Neural progenitor cell (in vitro differentiated cells): ENCODE results near the gene INSRR. TPM values are rescaled to one million over a fixed set of nuclear protein-coding genes. Genes with fewer than 3 reads are reported as not detected.

Source experiments
- DNase-seq: peaks from one replicate; pipeline ENCODE4 v3.0.0-alpha.2; 2016; ENCODE audit warnings: low spot score
- H2AFZ ChIP-seq: fragments of 200-600 bp; sonication (generic); replicated peaks from 2 replicates; pipeline ENCODE4 v1.6.1; 2016; ENCODE audit warnings: antibody characterized with exemption
- H3F3A ChIP-seq: fragments of 200-600 bp; sonication (generic); 2 replicates; pipeline ENCODE4 v1.6.1; 2016; ENCODE audit warnings: antibody characterized with exemption, low read depth
- H3K27ac ChIP-seq: fragments of 200-600 bp; sonication (generic); 2 replicates; pipeline ENCODE4 v1.5.1; 2016; ENCODE audit warnings: mild to moderate bottlenecking
- H3K27me3 ChIP-seq: fragments of 200-600 bp; sonication (generic); 2 replicates; pipeline ENCODE4 v1.6.1; 2016; ENCODE audit warnings: mild to moderate bottlenecking, moderate library complexity
- H3K36me3 ChIP-seq: fragments of 200-600 bp; sonication (generic); 2 replicates; pipeline ENCODE4 v1.5.1; 2016
- H3K4me1 ChIP-seq: fragments of 200-600 bp; sonication (generic); 2 replicates; pipeline ENCODE4 v1.6.1; 2016; ENCODE audit warnings: mixed run types
- H3K4me2 ChIP-seq: fragments of 200-600 bp; sonication (generic); 2 replicates; pipeline ENCODE4 v1.6.1; 2016
- H3K4me3 ChIP-seq: fragments of 200-600 bp; sonication (generic); 2 replicates; pipeline ENCODE4 v1.5.1; 2016
- H3K79me2 ChIP-seq: fragments of 200-600 bp; sonication (generic); 2 replicates; pipeline ENCODE4 v1.6.1; 2016; ENCODE audit warnings: low read depth
- H3K9ac ChIP-seq: fragments of 200-600 bp; sonication (generic); 2 replicates; pipeline ENCODE4 v1.6.1; 2016
- H3K9me3 ChIP-seq: fragments of 200-600 bp; sonication (generic); 2 replicates; pipeline ENCODE4 v1.5.1; 2016; ENCODE audit warnings: low read depth
- H4K20me1 ChIP-seq: fragments of 200-600 bp; sonication (generic); 2 replicates; pipeline ENCODE4 v1.6.1; 2016; ENCODE audit warnings: low read depth
- H3K27ac Mint-ChIP-seq: 3 replicates; pipeline ENCODE4 v1.8.0; 2021; ENCODE audit warnings: mixed read lengths
- H3K27me3 Mint-ChIP-seq: 2 replicates; pipeline ENCODE4 v1.8.0; 2022; ENCODE audit warnings: low read depth, mild to moderate bottlenecking, inconsistent platforms, moderate library complexity, mixed read lengths; ENCODE audit not compliant: insufficient read depth
- H3K36me3 Mint-ChIP-seq: 3 replicates; pipeline ENCODE4 v1.8.0; 2021; ENCODE audit warnings: mixed read lengths
- H3K4me1 Mint-ChIP-seq: 3 replicates; pipeline ENCODE4 v1.8.0; 2021; ENCODE audit warnings: mixed read lengths
- H3K4me3 Mint-ChIP-seq: 3 replicates; pipeline ENCODE4 v1.8.0; 2021; ENCODE audit warnings: mild to moderate bottlenecking, moderate library complexity, mixed read lengths
- H3K9me3 Mint-ChIP-seq: 3 replicates; pipeline ENCODE4 v1.8.0; 2020; ENCODE audit warnings: mixed read lengths
- CTCF ChIP-seq: fragments of 200-600 bp; sonication (generic); IDR thresholded peaks from 2 replicates; pipeline ENCODE4 v1.5.1; 2017; ENCODE audit warnings: antibody characterized with exemption, mild to moderate bottlenecking
- EZH2 ChIP-seq: fragments of 200-600 bp; sonication (generic); IDR thresholded peaks from 2 replicates; pipeline ENCODE4 v1.6.1; 2017; ENCODE audit warnings: antibody characterized with exemption, mild to moderate bottlenecking, moderate library complexity
- EZH2phosphoT487 ChIP-seq: fragments of 200-600 bp; sonication (generic); IDR thresholded peaks from 2 replicates; pipeline ENCODE4 v1.6.1; 2017; ENCODE audit warnings: antibody characterized with exemption
- total RNA-seq: library from RNA; depleted of rRNA; stranded (reverse); fragments of >200 nt; gene quantifications from 2 replicates; pipeline ENCODE4 v1.2.3, GENCODE V29; 2015; ENCODE audit warnings: low replicate concordance

The INSRR gene
- total RNA-seq, 1 donor from 2014 or later = not detected

DNA sequence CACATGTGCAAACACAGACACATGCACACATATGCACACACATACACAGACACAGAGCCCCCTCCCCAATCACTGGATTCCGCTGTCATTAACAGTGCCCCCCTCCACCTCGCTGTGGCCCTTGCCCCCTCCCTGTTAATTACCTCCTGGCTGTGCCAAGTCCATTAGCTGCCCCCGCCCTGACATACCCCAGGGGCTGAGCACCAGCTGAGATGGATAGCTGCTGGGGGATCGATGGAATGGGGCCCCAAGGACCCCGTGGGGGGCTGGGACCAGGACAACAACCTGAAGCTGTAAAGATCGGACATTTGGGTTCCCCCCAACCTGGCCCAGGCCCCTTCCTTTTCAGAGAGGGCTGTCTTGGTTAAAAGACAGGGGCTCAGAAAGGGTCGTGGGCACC is 25.0 kb upstream of the INSRR start:
- Mint-ChIP-seq H3K27me3 (peaks cover 24% of the 10 kb centered on the region), H3K4me3 (no peak overlapping the region), H3K9me3 (no peaks in the 10 kb centered on the region), H3K36me3 (no peaks in the 10 kb centered on the region), H3K27ac (no peak overlapping the region), H3K4me1 (peaks cover 45% of the 10 kb centered on the region)
- Histone ChIP-seq H4K20me1 (no peaks in the 10 kb centered on the region), H3K79me2 (no peaks in the 10 kb centered on the region), H2AFZ (peak overlapping the region; percentile 44), H3K4me2 (no peak overlapping the region), H3K27me3 (peaks cover 33% of the 10 kb centered on the region), H3K9ac (no peak overlapping the region), H3K9me3 (no peaks in the 10 kb centered on the region), H3K4me1 (peaks cover 30% of the 10 kb centered on the region), H3K36me3 (no peaks in the 10 kb centered on the region), H3K27ac (no peak overlapping the region), H3F3A (peaks cover 3% of the 10 kb centered on the region), H3K4me3 (no peak overlapping the region)
- no peak for DNase-seq
- no peak for TF ChIP-seq EZH2
- no peak for TF ChIP-seq EZH2phosphoT487
- TF ChIP-seq CTCF = no peak

DNA sequence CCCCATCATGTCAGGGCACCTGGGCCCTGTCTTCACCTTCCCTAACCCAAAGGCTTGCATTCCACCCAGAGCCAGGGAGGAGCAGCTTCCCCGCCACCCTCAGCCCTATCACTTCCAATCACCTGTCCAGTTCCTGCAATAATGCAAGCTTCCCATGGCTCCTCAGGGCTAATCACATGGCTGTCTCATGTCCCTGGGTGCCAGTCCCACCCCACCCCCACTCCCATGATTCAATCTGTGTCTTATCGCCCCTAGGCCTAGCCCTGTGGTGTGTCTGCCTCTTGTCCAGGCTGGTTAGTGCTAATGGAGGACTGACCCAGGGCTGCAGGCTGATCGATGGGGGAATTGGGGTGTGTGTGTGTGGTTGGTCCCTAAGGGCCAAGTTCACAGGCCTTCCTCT is 23.6 kb upstream of the INSRR start:
- no peak overlapping the region for H3K4me3 ChIP-seq
- no peak overlapping the region for H3K4me2 ChIP-seq
- H3K9ac ChIP-seq = no peak overlapping the region
- H3K79me2 ChIP-seq = no peaks in the 10 kb centered on the region
- TF ChIP-seq EZH2 = no peak
- TF ChIP-seq EZH2phosphoT487 = no peak
- TF ChIP-seq CTCF = no peak
- H3K9me3 ChIP-seq = no peaks in the 10 kb centered on the region
- peaks cover 37% of the 10 kb centered on the region for H3K4me1 Mint-ChIP-seq
- H3K36me3 Mint-ChIP-seq = no peaks in the 10 kb centered on the region
- no peaks in the 10 kb centered on the region for H3K36me3 ChIP-seq
- H3K9me3 Mint-ChIP-seq = no peaks in the 10 kb centered on the region
- peaks cover 30% of the 10 kb centered on the region for H3K27me3 Mint-ChIP-seq
- peak overlapping the region; percentile 0 for H3K27ac Mint-ChIP-seq
- no peaks in the 10 kb centered on the region for H3F3A ChIP-seq
- H2AFZ ChIP-seq = no peak overlapping the region
- H4K20me1 ChIP-seq = no peaks in the 10 kb centered on the region
- DNase-seq = no peak
- H3K27ac ChIP-seq = no peak overlapping the region
- no peak overlapping the region for H3K4me3 Mint-ChIP-seq
- peaks cover 43% of the 10 kb centered on the region for H3K27me3 ChIP-seq
- peaks cover 26% of the 10 kb centered on the region for H3K4me1 ChIP-seq

DNA sequence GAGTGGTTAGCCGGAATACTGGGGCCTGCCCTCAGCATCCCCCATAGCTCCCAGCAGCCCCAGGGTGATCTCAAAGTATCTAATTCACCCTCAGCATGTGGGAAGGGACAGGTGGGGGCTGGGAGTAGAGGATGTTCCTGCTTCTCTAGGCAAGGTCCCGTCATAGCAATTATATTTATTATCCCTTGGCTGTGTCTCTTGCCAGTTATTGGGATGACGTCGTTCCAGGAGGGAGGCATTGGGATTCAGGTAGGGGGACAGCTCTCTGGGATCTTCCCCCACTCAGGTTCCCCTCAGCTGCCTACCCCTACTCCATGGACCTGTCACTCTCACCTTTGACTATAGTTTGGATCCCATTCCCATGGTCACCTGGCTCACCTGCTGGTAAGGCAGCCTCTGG is 22.7 kb upstream of the INSRR start:
- Histone ChIP-seq H3F3A (no peaks in the 10 kb centered on the region), H3K36me3 (no peaks in the 10 kb centered on the region), H2AFZ (no peak overlapping the region), H3K4me2 (no peak overlapping the region), H4K20me1 (no peaks in the 10 kb centered on the region), H3K4me1 (peaks cover 19% of the 10 kb centered on the region), H3K9me3 (no peaks in the 10 kb centered on the region), H3K79me2 (no peaks in the 10 kb centered on the region), H3K9ac (no peak overlapping the region), H3K27ac (no peak overlapping the region), H3K4me3 (no peak overlapping the region), H3K27me3 (peaks cover 46% of the 10 kb centered on the region)
- TF ChIP-seq EZH2 (no peak), CTCF (no peak), EZH2phosphoT487 (no peak)
- Mint-ChIP-seq H3K27ac (peak overlapping the region; percentile 18), H3K27me3 (peaks cover 27% of the 10 kb centered on the region), H3K4me3 (no peak overlapping the region), H3K4me1 (peaks cover 31% of the 10 kb centered on the region), H3K9me3 (no peaks in the 10 kb centered on the region), H3K36me3 (no peaks in the 10 kb centered on the region)
- no peak for DNase-seq
